Body of pancreas (tissue), 4 donors: ENCODE data around the gene GPER1.

ENCODE experiments used
- CTCF ChIP-seq, 7 experiments: fragments of 450-650 bp in 4 of 7; fragments of 200-600 bp in 3 of 7; sonication (generic) in 3 of 7; IDR thresholded peaks; one replicate each; pipeline ENCODE4 v1.5.1; 2016 to 2019; ENCODE audit warnings: antibody characterized with exemption in 7 of 7
- POLR2A ChIP-seq, 3 donors: fragments of 450-650 bp; IDR thresholded peaks; one replicate each; pipeline ENCODE4 v1.6.1; 2016; ENCODE audit warnings: antibody characterized with exemption in 3 of 3, mild to moderate bottlenecking in 2 of 3

DNA sequence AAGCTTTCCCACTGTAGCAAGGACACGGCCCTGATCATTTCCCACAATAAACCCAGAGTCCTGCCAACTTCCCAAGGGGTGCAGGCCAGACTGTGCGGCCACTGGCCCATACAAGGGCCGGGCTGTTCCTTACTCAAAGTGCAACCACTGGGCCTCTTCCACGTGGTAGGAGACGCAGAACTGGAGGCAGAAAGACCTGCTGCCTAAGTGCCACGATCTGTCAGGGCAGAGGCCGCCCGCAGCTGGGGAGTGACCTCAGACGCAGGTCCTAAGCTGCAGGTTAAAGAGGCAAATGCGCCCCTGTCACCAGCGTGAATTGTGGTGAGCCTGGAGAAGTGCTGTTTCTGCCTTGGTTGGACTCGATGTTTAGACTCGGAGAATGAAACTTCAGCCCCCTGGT is 26.2 kb downstream of the GPER1 start:
- no peak for TF ChIP-seq CTCF (IDR thresholded peaks at IDR 0.05)
- no peak for TF ChIP-seq POLR2A (IDR thresholded peaks at IDR 0.05)
